GM21619 (cell line): Measurements from ENCODE around the gene DKKL1.

ENCODE experiments used
- ATAC-seq: cut with Tn5 transposase; IDR thresholded peaks from one replicate; pipeline ENCODE4 v1.9.1; 2021; ENCODE audit not compliant: unreplicated experiment

Gene DKKL1

GRCh38 chr19:49391581-49392399 is 28.1 kb downstream of the DKKL1 start:
- ATAC-seq = no peak

- ATAC-seq = no peak
Observed at GRCh38 chr19:49393881-49394280, 30.2 kb downstream of the DKKL1 start.

- no peak for ATAC-seq
Observed at GRCh38 chr19:49395581-49396407, 32.1 kb downstream of the DKKL1 start.

GRCh38 chr19:49396738-49397505 is 33.2 kb downstream of the DKKL1 start:
- ATAC-seq = no peak

GRCh38 chr19:49398001-49398615 is 34.4 kb downstream of the DKKL1 start:
- no peak for ATAC-seq

- no peak for ATAC-seq
Observed at GRCh38 chr19:49398931-49399330, 35.3 kb downstream of the DKKL1 start.

- no peak for ATAC-seq
Observed at GRCh38 chr19:49400029-49400428, 36.4 kb downstream of the DKKL1 start.

- no peak for ATAC-seq
Observed at GRCh38 chr19:49403404-49404187, 39.9 kb downstream of the DKKL1 start.

- no peak for ATAC-seq
Observed at GRCh38 chr19:49407079-49407478, 43.4 kb downstream of the DKKL1 start.

- no peak for ATAC-seq
Observed at GRCh38 chr19:49407482-49408015, 43.9 kb downstream of the DKKL1 start.

GRCh38 chr19:49408816-49409440 is 45.3 kb downstream of the DKKL1 start:
- ATAC-seq = no peak

GRCh38 chr19:49409441-49410029 is 45.9 kb downstream of the DKKL1 start:
- no peak for ATAC-seq

GRCh38 chr19:49411681-49412326 is 48.1 kb downstream of the DKKL1 start:
- ATAC-seq = no peak

- no peak for ATAC-seq
Observed at GRCh38 chr19:49413348-49413747, 49.7 kb downstream of the DKKL1 start.

- no peak for ATAC-seq
Observed at GRCh38 chr19:49414256-49414655, 50.6 kb downstream of the DKKL1 start.

GRCh38 chr19:49415102-49415809 is 51.6 kb downstream of the DKKL1 start:
- ATAC-seq = no peak

- no peak for ATAC-seq
Observed at GRCh38 chr19:49415810-49416200, 52.1 kb downstream of the DKKL1 start.

GRCh38 chr19:49417088-49417487 is 53.4 kb downstream of the DKKL1 start:
- ATAC-seq = no peak
